GM18870 (cell line): ENCODE data around the gene DCLK2.
"Not testable (repeated sequence)": the region's sequence is repeated elsewhere in the genome, so short reads cannot be mapped to it uniquely, and the experiment has no call there.

ENCODE experiments used
- ATAC-seq: cut with Tn5 transposase; IDR thresholded peaks from one replicate; pipeline ENCODE4 v1.9.1; 2021; ENCODE audit warnings: moderate library complexity; ENCODE audit not compliant: unreplicated experiment

The DCLK2 gene

GRCh38 chr4:150145090-150145945 is 67.1 kb downstream of the DCLK2 start:
- no peak for ATAC-seq

- no peak for ATAC-seq
Observed at GRCh38 chr4:150145946-150146340, 67.7 kb downstream of the DCLK2 start.

GRCh38 chr4:150149381-150149780 is 71.1 kb downstream of the DCLK2 start:
- no peak for ATAC-seq

- ATAC-seq: no peak
Observed at GRCh38 chr4:150150629-150151062, 72.4 kb downstream of the DCLK2 start.

- ATAC-seq: no peak
Observed at GRCh38 chr4:150152766-150153165, 74.5 kb downstream of the DCLK2 start.

- ATAC-seq: no peak
Observed at GRCh38 chr4:150155391-150155790, 77.1 kb downstream of the DCLK2 start.

GRCh38 chr4:150156543-150156942 is 78.3 kb downstream of the DCLK2 start:
- ATAC-seq: no peak

GRCh38 chr4:150158041-150158440 is 79.8 kb downstream of the DCLK2 start:
- ATAC-seq: no peak

- no peak for ATAC-seq
Observed at GRCh38 chr4:150160473-150160872, 82.2 kb downstream of the DCLK2 start.

GRCh38 chr4:150161109-150161508 is 82.9 kb downstream of the DCLK2 start:
- no peak for ATAC-seq

- not testable (repeated sequence) for ATAC-seq
Observed at GRCh38 chr4:150162020-150162419, 83.8 kb downstream of the DCLK2 start.

GRCh38 chr4:150164055-150164454 is 85.8 kb downstream of the DCLK2 start:
- no peak for ATAC-seq

GRCh38 chr4:150164956-150165629 is 86.8 kb downstream of the DCLK2 start:
- ATAC-seq: no peak

GRCh38 chr4:150167054-150167453 is 88.8 kb downstream of the DCLK2 start:
- ATAC-seq: no peak

- no peak for ATAC-seq
Observed at GRCh38 chr4:150173432-150173861, 95.2 kb downstream of the DCLK2 start.

- no peak for ATAC-seq
Observed at GRCh38 chr4:150173982-150174398, 95.7 kb downstream of the DCLK2 start.

GRCh38 chr4:150176547-150176946 is 98.3 kb downstream of the DCLK2 start:
- ATAC-seq: no peak

GRCh38 chr4:150178161-150178560 is 99.9 kb downstream of the DCLK2 start:
- no peak for ATAC-seq

GRCh38 chr4:150181536-150181935 is 103.3 kb downstream of the DCLK2 start:
- no peak for ATAC-seq

GRCh38 chr4:150182794-150183193 is 104.5 kb downstream of the DCLK2 start:
- ATAC-seq: no peak

GRCh38 chr4:150185033-150185432 is 106.8 kb downstream of the DCLK2 start:
- ATAC-seq: not testable (repeated sequence)

- no peak for ATAC-seq
Observed at GRCh38 chr4:150192986-150193385, 114.7 kb downstream of the DCLK2 start.
